Vagina (tissue), 2 donors: Measurements from ENCODE around the gene DSC3. TPM values are rescaled to one million over a fixed set of nuclear protein-coding genes. Genes with fewer than 3 reads are reported as not detected.
A peak's percentile ranks its signal among the peaks of the same experiment; 100 is the strongest.

Source experiments
- DNase-seq, 2 donors: peaks; one replicate each; pipeline ENCODE4 v3.0.0-alpha.2; 2017; ENCODE audit errors: extremely low spot score in 2 of 2
- H3K27ac ChIP-seq: fragments of 200-600 bp; sonication (generic); one replicate; pipeline ENCODE4 v1.5.1; 2019
- H3K27me3 ChIP-seq: fragments of 200-600 bp; sonication (generic); one replicate; pipeline ENCODE4 v1.5.1; 2019
- H3K36me3 ChIP-seq, 2 donors: fragments of 200-600 bp; sonication (generic); one replicate each; pipeline ENCODE4 v1.5.1; 2017 to 2019
- H3K4me1 ChIP-seq: fragments of 200-600 bp; sonication (generic); one replicate; pipeline ENCODE4 v1.5.1; 2019
- H3K4me3 ChIP-seq, 2 donors: fragments of 200-600 bp; sonication (generic); 1 replicate in 1 of 2; 2 replicates in 1 of 2; pipeline ENCODE4 v1.5.1; 2016 to 2019
- H3K9me3 ChIP-seq: fragments of 200-600 bp; sonication (generic); one replicate; pipeline ENCODE4 v1.5.1; 2019
- CTCF ChIP-seq, 3 experiments: fragments of 450-650 bp in 2 of 3; fragments of 200-600 bp in 1 of 3; sonication (generic) in 1 of 3; IDR thresholded peaks; one replicate each; pipeline ENCODE4 v1.5.1; 2017 to 2019; ENCODE audit warnings: antibody characterized with exemption in 3 of 3, mild to moderate bottlenecking in 2 of 3, moderate library complexity in 2 of 3
- POLR2A ChIP-seq, 2 donors: fragments of 450-650 bp; IDR thresholded peaks; one replicate each; pipeline ENCODE4 v1.6.1; 2017; ENCODE audit warnings: antibody characterized with exemption in 2 of 2, mild to moderate bottlenecking in 2 of 2, moderate library complexity in 2 of 2
- POLR2AphosphoS5 ChIP-seq, 2 donors: sonication (generic); formaldehyde crosslinking; IDR thresholded peaks; one replicate each; pipeline ENCODE4 v1.9.0; 2017; ENCODE audit warnings: antibody characterized with exemption in 2 of 2, mild to moderate bottlenecking in 2 of 2, low read depth in 1 of 2; ENCODE audit not compliant: insufficient read depth in 1 of 2
- intact Hi-C: fragments of 100-400 bp; cut with DNase I; formaldehyde crosslinking; loops from one replicate; pipeline ENCODE4 v1.15.1; 2023
- total RNA-seq: library from RNA; depleted of rRNA; stranded (reverse); fragments of >200 nt; gene quantifications from one replicate; pipeline ENCODE4 v1.2.3, GENCODE V29; 2016

The DSC3 gene
- 176 TPM for total RNA-seq

GRCh38 chr18:31042406-31043181, at the start of gene DSC3:
DSC3 (minus strand) TSS chr18:31042742; CDS start chr18:31042660, 82 bp downstream.
- no peaks in the 10 kb centered on the region for H3K9me3 ChIP-seq
- peak in 1 of 2 donors; percentile 25 for TF ChIP-seq POLR2A (IDR thresholded peaks at IDR 0.05)
- no peak for TF ChIP-seq CTCF (IDR thresholded peaks at IDR 0.05)
- TF ChIP-seq POLR2AphosphoS5 (IDR thresholded peaks at IDR 0.05; ENCODE audit: insufficient read depth in 1 of 2, low read depth in 1 of 2), result peak; percentile 11 to 68
- H3K36me3 ChIP-seq, result no peaks in the 10 kb centered on the region
- peaks cover 14% of the 10 kb centered on the region for H3K4me1 ChIP-seq
- no peak for DNase-seq
- H3K27ac ChIP-seq, result peak within 1 kb of the TSS; percentile 80
- no peaks in the 10 kb centered on the region for H3K27me3 ChIP-seq
- H3K4me3 ChIP-seq, result peak within 1 kb of the TSS; percentile 39 to 51
- intact Hi-C loops, result no loop called here

- no peak overlapping the region for H3K4me3 ChIP-seq
- H3K36me3 ChIP-seq, result peaks cover 0 to 6% of the 10 kb centered on the region in 2 donors
- no peaks in the 10 kb centered on the region for H3K9me3 ChIP-seq
- no peak for DNase-seq
- TF ChIP-seq POLR2AphosphoS5 (IDR thresholded peaks at IDR 0.05; ENCODE audit: insufficient read depth in 1 of 2, low read depth in 1 of 2) (no peak), CTCF (IDR thresholded peaks at IDR 0.05) (no peak), POLR2A (IDR thresholded peaks at IDR 0.05) (no peak)
- H3K27ac ChIP-seq, result no peak overlapping the region
- intact Hi-C loops, result no loop called here
- H3K27me3 ChIP-seq, result no peaks in the 10 kb centered on the region
- H3K4me1 ChIP-seq, result no peaks in the 10 kb centered on the region
These were observed 48.8 kb upstream of the DSC3 start for GRCh38 chr18:31091350-31091749.

DNA sequence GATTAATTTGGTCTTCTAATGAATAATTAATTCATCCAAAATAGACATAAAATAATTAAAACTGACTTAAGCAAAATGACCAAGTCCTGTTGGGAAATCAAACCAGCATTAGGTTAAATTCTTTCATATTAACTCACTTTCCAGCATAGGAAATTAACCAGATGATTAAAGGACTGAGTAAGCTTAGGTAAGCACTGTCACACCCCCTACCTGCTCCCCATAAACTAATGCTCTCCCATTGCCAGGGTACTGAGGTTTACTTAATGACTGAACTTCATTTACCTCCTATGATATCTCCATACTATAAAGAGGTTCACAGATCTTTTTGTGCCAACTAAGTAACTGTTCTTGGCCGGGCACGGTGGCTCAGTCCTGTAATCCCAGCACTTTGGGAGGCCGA, 46.0 kb upstream of the DSC3 start:
- no peaks in the 10 kb centered on the region for H3K27me3 ChIP-seq
- DNase-seq, result no peak
- TF ChIP-seq CTCF (IDR thresholded peaks at IDR 0.05) (no peak), POLR2AphosphoS5 (IDR thresholded peaks at IDR 0.05; ENCODE audit: insufficient read depth in 1 of 2, low read depth in 1 of 2) (no peak), POLR2A (IDR thresholded peaks at IDR 0.05) (no peak)
- intact Hi-C loops, result no loop called here
- no peak overlapping the region for H3K4me3 ChIP-seq
- no peaks in the 10 kb centered on the region for H3K4me1 ChIP-seq
- peaks cover 0 to 6% of the 10 kb centered on the region in 2 donors for H3K36me3 ChIP-seq
- H3K9me3 ChIP-seq, result no peaks in the 10 kb centered on the region
- no peak overlapping the region for H3K27ac ChIP-seq

DNA sequence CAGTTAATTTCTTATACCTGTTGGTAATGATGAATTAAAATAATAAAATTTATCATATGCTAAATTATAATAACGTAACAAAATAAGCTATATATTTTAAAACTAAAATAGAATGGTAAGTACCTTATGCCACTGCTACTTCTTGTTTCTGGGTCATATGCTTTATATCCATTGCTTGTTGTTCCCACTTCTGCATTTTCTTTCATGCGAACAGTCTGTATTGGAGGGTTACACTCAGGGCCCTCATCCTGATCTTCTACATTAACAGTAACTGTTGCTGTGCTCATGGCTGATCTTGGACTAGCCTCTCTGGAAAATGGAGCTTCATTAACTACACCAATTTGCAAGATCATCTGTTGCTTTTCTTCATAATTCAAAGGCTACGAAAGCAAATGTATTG, 37.4 kb upstream of the DSC3 start:
- no peaks in the 10 kb centered on the region for H3K27me3 ChIP-seq
- H3K4me3 ChIP-seq, result no peak overlapping the region
- H3K9me3 ChIP-seq, result no peaks in the 10 kb centered on the region
- intact Hi-C loops, result no loop called here
- TF ChIP-seq POLR2AphosphoS5 (IDR thresholded peaks at IDR 0.05; ENCODE audit: insufficient read depth in 1 of 2, low read depth in 1 of 2), result no peak
- TF ChIP-seq CTCF (IDR thresholded peaks at IDR 0.05), result no peak
- TF ChIP-seq POLR2A (IDR thresholded peaks at IDR 0.05), result no peak
- no peaks in the 10 kb centered on the region for H3K36me3 ChIP-seq
- no peaks in the 10 kb centered on the region for H3K4me1 ChIP-seq
- no peak overlapping the region for H3K27ac ChIP-seq
- DNase-seq, result no peak

- Histone ChIP-seq H3K9me3 (no peaks in the 10 kb centered on the region), H3K4me3 (no peak overlapping the region), H3K27me3 (no peaks in the 10 kb centered on the region), H3K4me1 (no peaks in the 10 kb centered on the region), H3K27ac (no peak overlapping the region), H3K36me3 (peaks cover 0 to 7% of the 10 kb centered on the region in 2 donors)
- DNase-seq, result no peak
- intact Hi-C loops, result no loop called here
- TF ChIP-seq CTCF (IDR thresholded peaks at IDR 0.05) (no peak), POLR2AphosphoS5 (IDR thresholded peaks at IDR 0.05; ENCODE audit: insufficient read depth in 1 of 2, low read depth in 1 of 2) (no peak), POLR2A (IDR thresholded peaks at IDR 0.05) (no peak)
These were observed 35.3 kb upstream of the DSC3 start for GRCh38 chr18:31077878-31078277.
